PC-3 (cell line): ENCODE results near the gene ROPN1L. TPM values are rescaled to one million over a fixed set of nuclear protein-coding genes. Genes with fewer than 3 reads are reported as not detected.

Source experiments
- ATAC-seq: fragments of 200-7000 bp; cut with Tn5 transposase; 2 replicates; pipeline ENCODE4 v1.9.1; 2020; ENCODE audit warnings: mild to moderate bottlenecking, moderate library complexity
- BruUV-seq: library from RNA; stranded (reverse); fragments of 400-500 nt; replicated peaks from 2 replicates; lab custom pipeline; 2021; lab: Mats Ljungman, UMichigan
- CTCF ChIA-PET: fragments of 300-600 bp; sonication (Branson Sonifier 250); formaldehyde crosslinking; loops from one replicate; lab custom pipeline; 2022; ENCODE audit warnings: antibody characterized with exemption; lab: Charles Lee
- POLR2A ChIA-PET: fragments of 300-600 bp; sonication (Branson Sonifier 250); formaldehyde crosslinking; loops from one replicate; lab custom pipeline; 2022; ENCODE audit warnings: antibody characterized with exemption; ENCODE audit not compliant: unreplicated experiment; lab: Charles Lee
- DNase-seq: peaks from one replicate; pipeline ENCODE4 v3.0.0-alpha.2; 2015
- H2AFZ ChIP-seq: fragments of 300-600 bp; sonication (generic); 2 replicates; pipeline ENCODE4 v1.6.0; 2016; ENCODE audit warnings: antibody characterized with exemption, low read length
- H3F3A ChIP-seq: fragments of 300-600 bp; sonication (generic); one replicate; pipeline ENCODE4 v1.6.0; 2017; ENCODE audit warnings: antibody characterized with exemption, low read length, control low read depth, mild to moderate bottlenecking; ENCODE audit not compliant: unreplicated experiment
- H3K27ac ChIP-seq: fragments of 300-600 bp; sonication (generic); 2 replicates; pipeline ENCODE4 v1.5.1; 2016; ENCODE audit warnings: mild to moderate bottlenecking, low read length
- H3K27me3 ChIP-seq: fragments of 300-600 bp; sonication (generic); 2 replicates; pipeline ENCODE4 v1.6.1; 2016; ENCODE audit warnings: low read length, mixed read lengths
- H3K36me3 ChIP-seq: fragments of 300-600 bp; sonication (generic); 2 replicates; pipeline ENCODE4 v1.6.1; 2016; ENCODE audit warnings: low read depth, mixed run types, low read length, mixed read lengths
- H3K4me1 ChIP-seq: fragments of 300-600 bp; sonication (generic); 2 replicates; pipeline ENCODE4 v1.5.1; 2016; ENCODE audit warnings: low read length; ENCODE audit not compliant: insufficient read depth
- H3K4me2 ChIP-seq: fragments of 300-600 bp; sonication (generic); 2 replicates; pipeline ENCODE4 v1.6.0; 2016; ENCODE audit warnings: low read length
- H3K4me3 ChIP-seq: fragments of 300-600 bp; sonication (generic); 2 replicates; pipeline ENCODE4 v1.5.1; 2016; ENCODE audit warnings: mild to moderate bottlenecking, low read length, mixed read lengths
- H3K79me2 ChIP-seq: fragments of 300-600 bp; sonication (generic); 2 replicates; pipeline ENCODE4 v1.6.1; 2017; ENCODE audit warnings: low read length, mixed read lengths
- H3K9ac ChIP-seq: fragments of 300-600 bp; sonication (generic); 2 replicates; pipeline ENCODE4 v1.6.0; 2016; ENCODE audit warnings: mild to moderate bottlenecking, low read length
- H3K9me2 ChIP-seq: fragments of 300-600 bp; sonication (generic); replicated peaks from 2 replicates; pipeline ENCODE4 v1.6.1; 2016; ENCODE audit warnings: mixed run types, low read length, mixed read lengths
- H3K9me3 ChIP-seq: fragments of 300-600 bp; sonication (generic); 2 replicates; pipeline ENCODE4 v1.6.1; 2016; ENCODE audit warnings: low read length, mixed read lengths
- H4K20me1 ChIP-seq: fragments of 300-600 bp; sonication (generic); 2 replicates; pipeline ENCODE4 v1.6.1; 2016; ENCODE audit warnings: low read length, mixed read lengths
- CTCF ChIP-seq: fragments of 300-600 bp; sonication (generic); conservative IDR thresholded peaks from 2 replicates; pipeline ENCODE4 v1.5.1; 2017; ENCODE audit warnings: antibody characterized with exemption, low read depth, mild to moderate bottlenecking, low read length
- EZH2 ChIP-seq: fragments of 300-600 bp; sonication (generic); IDR thresholded peaks from one replicate; pipeline ENCODE4 v1.6.1; 2017; ENCODE audit warnings: antibody characterized with exemption, mild to moderate bottlenecking, low read length; ENCODE audit not compliant: unreplicated experiment
- EZH2phosphoT487 ChIP-seq: fragments of 300-600 bp; sonication (generic); IDR thresholded peaks from 2 replicates; pipeline ENCODE4 v1.6.1; 2018; ENCODE audit warnings: mild to moderate bottlenecking, antibody characterized with exemption, low read length, borderline replicate concordance
- intact Hi-C: fragments of 100-400 bp; cut with micrococcal nuclease; formaldehyde crosslinking; loops from 2 replicates; pipeline ENCODE4 v1.9.0; 2023
- total RNA-seq: library from RNA; depleted of rRNA; stranded (reverse); fragments of >200 nt; gene quantifications from 2 replicates; pipeline ENCODE4 v1.2.3, GENCODE V29; 2014

The ROPN1L gene
- total RNA-seq, 1 experiment from 2014 or later, result 0.95 TPM

- BruUV-seq, result no TSS peak
- ATAC-seq, result peak; percentile 42
Measured at GRCh38 chr5:10489810-10490426, 48.2 kb downstream of the ROPN1L start.

GRCh38 chr5:10490927-10491672 lies 49.4 kb downstream of the ROPN1L start:
- Histone ChIP-seq H3F3A (no peaks in the 10 kb centered on the region), H3K27ac (no peak overlapping the region), H3K27me3 (no peaks in the 10 kb centered on the region), H3K36me3 (no peaks in the 10 kb centered on the region), H3K9me3 (no peaks in the 10 kb centered on the region), H3K4me2 (no peak overlapping the region), H3K4me1 (peaks cover 5% of the 10 kb centered on the region; the same call in 1 of the 2 replicates), H3K79me2 (no peaks in the 10 kb centered on the region), H4K20me1 (no peaks in the 10 kb centered on the region), H3K9me2 (no peaks in the 10 kb centered on the region), H2AFZ (no peak overlapping the region), H3K9ac (no peak overlapping the region), H3K4me3 (no peak overlapping the region)
- intact Hi-C loops, result no loop called here
- TF ChIP-seq EZH2phosphoT487, result no peak
- TF ChIP-seq CTCF, result no peak
- no peak for TF ChIP-seq EZH2
- no peak for DNase-seq
- POLR2A ChIA-PET, result no interaction called here
- no TSS peak for BruUV-seq
- CTCF ChIA-PET, result no interaction called here
- ATAC-seq, result no peak

More at GRCh38 chr5:10489810-10490426, 48.2 kb downstream of the ROPN1L start:
- H3K79me2 ChIP-seq, result no peaks in the 10 kb centered on the region
- no peaks in the 10 kb centered on the region for H4K20me1 ChIP-seq
- H3K4me3 ChIP-seq, result no peak overlapping the region
- peaks cover 5% of the 10 kb centered on the region; the same call in 1 of the 2 replicates for H3K4me1 ChIP-seq
- ChIA-PET CTCF (interaction anchor here (0.7 to 0.8 kb wide), 2 partner anchors 52 to 138 kb away, joined by 4 read pairs; no protein-coding TSS in a partner anchor), POLR2A (no interaction called here)
- no peaks in the 10 kb centered on the region for H3K9me3 ChIP-seq
- H3K9me2 ChIP-seq, result no peaks in the 10 kb centered on the region
- TF ChIP-seq EZH2 (no peak), EZH2phosphoT487 (no peak), CTCF (no peak)
- H3K9ac ChIP-seq, result no peak overlapping the region
- H3F3A ChIP-seq, result no peaks in the 10 kb centered on the region
- H3K4me2 ChIP-seq, result no peak overlapping the region
- no peak overlapping the region for H2AFZ ChIP-seq
- H3K27me3 ChIP-seq, result no peaks in the 10 kb centered on the region
- DNase-seq, result peak; percentile 26
- intact Hi-C loops, result no loop called here
- no peak overlapping the region for H3K27ac ChIP-seq
- no peaks in the 10 kb centered on the region for H3K36me3 ChIP-seq

- ChIA-PET CTCF (no interaction called here), POLR2A (no interaction called here)
- TF ChIP-seq CTCF, result no peak
- no peak for TF ChIP-seq EZH2phosphoT487
- no peak for TF ChIP-seq EZH2
- no TSS peak for BruUV-seq
- ATAC-seq (no peak), DNase-seq (no peak)
- Histone ChIP-seq H3F3A (no peaks in the 10 kb centered on the region), H4K20me1 (no peaks in the 10 kb centered on the region), H3K27me3 (no peaks in the 10 kb centered on the region), H3K27ac (no peak overlapping the region), H3K36me3 (no peaks in the 10 kb centered on the region), H3K4me1 (peaks cover 5% of the 10 kb centered on the region; the same call in 1 of the 2 replicates), H3K79me2 (no peaks in the 10 kb centered on the region), H3K9ac (no peak overlapping the region), H3K4me2 (no peak overlapping the region), H3K9me2 (no peaks in the 10 kb centered on the region), H3K4me3 (no peak overlapping the region), H3K9me3 (no peaks in the 10 kb centered on the region), H2AFZ (no peak overlapping the region)
- intact Hi-C loops, result no loop called here
Measured at GRCh38 chr5:10491673-10492026, 50.0 kb downstream of the ROPN1L start.
